Midbrain (tissue), 1 donor: ENCODE results near the gene FARP1.

Experiments
- DNase-seq: peaks from one replicate; lab custom pipeline; 2025; lab: John Stamatoyannopoulos, UW

FARP1 gene

DNA sequence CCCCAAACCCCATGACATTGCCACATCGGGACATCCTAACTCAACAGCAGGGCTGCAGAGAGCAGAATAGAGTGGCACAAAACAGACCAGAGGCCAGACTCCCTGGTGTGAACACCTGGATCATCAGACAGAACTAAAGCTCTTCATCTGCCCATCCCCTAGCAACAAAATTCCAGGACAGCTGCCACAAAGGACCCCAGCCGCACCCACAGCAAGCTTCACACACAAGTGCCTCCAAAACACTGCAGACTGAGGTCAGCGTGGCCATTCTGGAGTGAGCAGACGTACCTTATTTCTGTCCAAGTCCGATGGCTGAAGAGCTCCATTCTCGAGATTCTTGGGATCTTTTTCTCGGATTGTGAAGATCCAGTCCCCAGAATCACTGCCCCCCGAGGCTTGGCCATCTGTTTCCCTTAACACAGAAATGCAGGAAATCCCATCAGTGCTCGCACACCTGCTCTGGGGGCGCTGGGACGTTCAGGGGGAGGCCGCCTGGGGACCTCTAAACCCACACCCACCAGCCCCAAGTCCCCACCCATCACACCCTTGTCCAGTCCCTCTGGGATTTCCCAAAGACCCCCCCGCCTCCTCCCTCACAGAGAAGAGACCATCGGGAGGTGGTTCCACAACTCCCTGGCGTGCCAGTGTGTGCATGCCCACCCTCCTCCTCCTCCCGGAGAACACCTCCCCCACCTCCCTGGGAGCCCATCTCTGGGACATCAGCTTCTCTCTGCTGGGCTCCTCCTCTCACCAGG is 318.8 kb downstream of the FARP1 start:
- no peak for DNase-seq

- DNase-seq, result no peak
These were observed 319.5 kb downstream of the FARP1 start for GRCh38 chr13:98462241-98462882.

DNA sequence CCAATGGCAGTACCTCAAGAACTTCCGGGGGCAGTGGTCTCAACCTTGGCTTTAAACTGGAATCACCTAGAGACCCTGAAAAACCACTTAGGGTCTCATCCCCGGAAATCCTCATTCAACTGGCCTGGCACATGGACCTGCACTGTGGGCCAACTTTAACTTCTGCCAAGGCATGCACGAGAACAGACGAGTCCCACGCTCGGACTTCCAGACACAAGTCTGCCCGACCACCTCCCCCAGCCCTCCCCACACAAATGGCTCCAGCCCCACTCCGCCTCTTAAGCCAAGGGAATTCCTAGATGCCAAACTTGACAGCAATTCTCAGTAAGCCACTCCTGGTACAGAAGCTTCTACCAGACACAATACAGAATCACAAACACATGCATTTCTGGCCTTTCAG is 320.1 kb downstream of the FARP1 start:
- DNase-seq, result no peak

- DNase-seq, result no peak
These were observed 323.8 kb downstream of the FARP1 start for GRCh38 chr13:98466634-98467236.

- no peak for DNase-seq
These were observed 324.5 kb downstream of the FARP1 start for GRCh38 chr13:98467263-98467985.

- no peak for DNase-seq
These were observed 325.5 kb downstream of the FARP1 start for GRCh38 chr13:98468361-98468760.

GRCh38 chr13:98468929-98469328 is 326.0 kb downstream of the FARP1 start:
- no peak for DNase-seq

- no peak for DNase-seq
These were observed 328.0 kb downstream of the FARP1 start for GRCh38 chr13:98470920-98471319.

DNA sequence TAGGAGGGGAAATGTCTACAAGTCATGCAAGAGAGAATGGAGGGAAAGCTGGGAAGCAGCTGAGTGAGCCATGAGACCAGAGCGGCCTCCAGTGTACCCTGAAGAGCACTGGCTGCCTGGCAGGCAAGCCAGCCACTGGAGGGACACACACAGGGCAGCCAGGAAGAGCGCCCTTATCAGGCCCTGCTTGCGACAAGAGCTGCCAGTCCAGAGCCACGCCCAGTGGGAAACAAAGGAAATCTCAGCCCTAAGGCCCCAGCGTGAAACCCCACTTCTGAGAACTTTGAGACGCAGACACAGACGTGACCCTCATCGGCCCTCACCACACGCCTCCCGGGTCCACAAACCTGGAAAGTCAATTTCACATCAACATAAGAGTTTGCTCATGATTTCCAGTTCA is 329.0 kb downstream of the FARP1 start:
- no peak for DNase-seq

DNA sequence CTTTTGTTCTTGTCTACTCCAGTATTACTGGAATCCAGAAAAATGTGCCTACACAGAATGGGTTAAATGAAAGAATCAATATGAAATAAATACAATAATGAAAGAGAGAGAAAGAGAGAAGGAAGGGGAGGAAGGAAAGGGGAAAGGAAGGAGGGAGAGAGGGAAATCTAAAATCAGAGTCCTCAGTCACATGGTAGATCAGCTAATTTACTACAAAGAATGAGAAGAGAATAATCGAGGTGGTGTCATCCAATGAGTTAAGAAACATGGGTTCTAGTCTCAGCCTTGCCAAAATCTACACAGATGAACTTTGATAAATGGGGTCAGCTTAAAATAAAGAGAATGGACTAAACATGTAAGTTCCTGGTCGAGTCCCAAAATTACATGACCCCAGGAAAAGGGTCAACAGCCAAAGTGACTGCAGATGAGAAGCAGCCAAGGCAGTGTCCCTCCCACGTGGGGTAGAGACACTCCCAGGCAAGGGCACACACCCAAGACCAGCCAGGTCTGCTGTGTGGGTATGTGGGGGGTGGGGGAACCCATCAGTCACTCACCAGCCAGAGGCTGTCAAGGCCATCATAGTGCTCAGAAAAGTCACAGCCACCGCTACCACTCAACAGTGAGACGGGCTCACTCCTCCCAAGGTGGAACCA is 330.4 kb downstream of the FARP1 start:
- DNase-seq, result no peak

- no peak for DNase-seq
These were observed 330.9 kb downstream of the FARP1 start for GRCh38 chr13:98473788-98474144.

- no peak for DNase-seq
These were observed 331.4 kb downstream of the FARP1 start for GRCh38 chr13:98474292-98474691.

GRCh38 chr13:98474761-98475160 is 331.9 kb downstream of the FARP1 start:
- DNase-seq, result no peak

DNA sequence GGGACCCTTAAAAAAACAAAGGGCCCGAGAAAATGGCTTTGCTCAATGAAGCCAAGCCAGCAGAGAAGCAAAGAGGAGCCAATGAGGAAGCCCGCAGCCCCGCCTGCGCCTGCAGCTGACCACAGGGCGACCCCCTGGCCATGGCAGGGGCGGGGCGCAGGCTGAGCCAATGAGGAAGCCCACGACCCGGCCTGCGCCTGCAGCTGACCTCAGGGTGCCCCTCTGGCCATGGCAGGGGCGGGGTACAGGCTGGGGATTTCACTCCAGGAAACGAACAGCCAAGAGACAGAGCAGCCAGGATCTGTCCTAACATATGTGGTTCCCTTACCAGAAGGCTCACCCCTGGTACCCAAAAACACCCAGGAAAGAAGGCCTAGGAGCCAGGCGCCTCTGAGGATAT is 332.6 kb downstream of the FARP1 start:
- DNase-seq, result no peak

GRCh38 chr13:98476106-98476505 is 333.2 kb downstream of the FARP1 start:
- DNase-seq, result no peak

- DNase-seq, result no peak
These were observed 333.7 kb downstream of the FARP1 start for GRCh38 chr13:98476538-98476966.

DNA sequence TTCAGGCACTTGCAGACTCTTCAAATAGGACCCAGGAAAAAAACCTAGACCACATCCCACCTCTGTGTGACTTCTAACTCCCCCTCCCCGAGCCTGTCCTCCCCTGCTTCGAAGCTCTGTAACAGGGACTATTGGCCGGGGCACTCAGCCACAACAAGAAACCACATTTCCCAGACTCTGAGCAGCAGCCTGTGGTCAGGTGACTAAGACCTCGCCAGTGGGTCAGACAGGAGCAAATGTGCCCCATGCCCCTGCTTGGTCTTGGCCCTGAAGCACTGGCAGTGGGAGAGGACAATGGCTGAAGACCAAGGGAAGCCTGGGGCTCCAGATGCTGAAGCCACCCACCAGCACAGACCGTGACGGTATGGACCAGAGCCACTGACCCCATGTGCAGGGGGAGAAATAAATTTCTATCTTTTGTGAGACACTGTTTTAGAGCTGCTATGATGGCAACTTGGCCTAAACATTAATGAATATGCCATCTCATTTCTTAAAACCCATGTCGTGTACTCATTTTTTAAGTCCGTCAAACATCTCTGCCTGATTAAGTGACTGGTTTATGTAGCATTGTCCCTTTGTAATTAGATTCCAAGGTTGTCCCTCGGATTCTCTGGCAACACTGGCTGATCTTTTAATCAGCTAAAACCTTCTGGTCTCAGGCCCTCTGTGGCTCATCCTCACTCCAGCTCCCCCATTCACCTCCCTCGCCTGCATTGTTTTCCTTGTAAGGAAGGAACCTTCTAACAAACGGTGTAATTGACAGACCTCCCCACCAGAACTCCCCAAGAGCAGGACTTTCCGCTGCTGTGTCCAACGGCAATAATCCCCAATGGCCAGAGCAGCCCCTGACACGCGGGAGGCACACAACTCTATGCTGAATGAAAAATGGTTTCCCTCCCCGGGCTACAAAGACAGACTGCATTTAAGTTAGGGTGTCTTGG is 335.6 kb downstream of the FARP1 start:
- DNase-seq, result no peak

DNA sequence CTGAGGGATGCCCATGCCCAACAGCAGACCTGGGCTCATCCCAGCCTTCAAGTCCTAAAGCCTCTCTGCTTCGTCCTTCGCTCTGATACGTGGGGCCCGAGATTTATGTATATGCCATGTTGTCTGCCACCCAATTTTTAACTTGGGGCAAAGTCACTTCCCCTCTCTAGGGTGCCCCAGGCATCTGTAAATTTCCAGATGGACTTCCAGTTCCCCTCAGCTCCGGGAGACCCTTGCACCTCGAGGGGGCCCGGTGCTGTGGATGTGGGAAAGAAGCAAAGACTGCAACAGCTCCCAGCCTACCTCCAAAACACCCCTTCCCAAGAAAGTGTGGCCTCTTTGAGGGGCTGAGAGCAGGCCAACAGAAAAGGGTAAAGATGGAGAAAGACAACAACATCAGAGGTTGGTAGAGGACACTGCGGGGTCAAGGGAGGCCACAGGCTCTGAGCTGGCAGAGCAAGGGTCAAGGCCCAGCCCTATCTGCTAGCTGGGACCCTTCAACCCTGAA is 336.7 kb downstream of the FARP1 start:
- DNase-seq, result no peak

DNA sequence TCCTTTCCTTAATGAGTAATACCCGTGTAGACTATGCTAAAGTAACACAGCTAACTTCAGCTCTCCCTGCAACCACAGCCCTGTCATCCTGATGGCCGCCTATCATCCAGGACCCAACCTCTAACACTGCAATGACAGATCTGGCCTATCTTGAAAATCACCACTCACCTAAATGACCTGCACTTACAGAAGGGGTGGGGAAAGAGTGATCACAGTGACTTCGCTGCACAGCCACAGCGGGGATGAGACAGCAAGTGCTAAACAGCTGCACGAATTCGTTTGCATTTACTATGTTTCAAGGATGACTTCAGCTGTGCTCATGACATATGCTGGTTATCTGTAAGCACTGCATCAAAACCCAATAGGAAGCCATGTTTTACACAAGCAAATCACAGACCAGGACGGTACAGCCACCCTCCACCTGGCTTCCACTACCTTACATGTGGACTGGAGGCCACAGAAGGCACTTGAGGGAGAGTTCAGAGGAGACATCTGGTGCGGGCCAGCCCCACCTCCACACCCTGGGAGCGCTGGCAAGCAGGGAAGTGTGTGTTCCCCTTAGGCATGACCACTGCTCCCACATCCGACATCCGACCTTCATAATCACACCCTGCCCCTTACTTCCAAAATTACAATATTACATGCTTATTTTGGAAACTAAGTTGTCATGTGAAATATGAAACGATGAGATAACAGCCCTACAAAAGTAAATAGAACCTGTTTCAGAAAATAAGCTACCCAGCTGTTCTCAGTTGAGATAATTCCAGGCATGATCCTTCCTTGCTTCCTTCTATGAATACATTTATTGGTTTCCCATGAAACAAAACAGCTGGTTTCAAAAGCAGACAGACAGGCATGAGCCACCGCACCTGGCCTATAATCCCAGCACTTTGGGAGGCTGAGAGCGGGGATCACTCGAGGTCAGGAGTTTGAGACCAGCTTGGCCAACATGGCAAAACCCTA is 338.3 kb downstream of the FARP1 start:
- DNase-seq, result no peak
